NCI-H2196 treated with DMSO at 0.1 percent for 48 hours (cell line): ENCODE data around the gene SLC22A1.
"Not testable (repeated sequence)": the region's sequence is repeated elsewhere in the genome, so short reads cannot be mapped to it uniquely, and the experiment has no call there.

ENCODE experiments used
- DNase-seq: peaks from one replicate; lab custom pipeline; 2025; ENCODE audit not compliant: unreplicated experiment; lab: John Stamatoyannopoulos, UW

The SLC22A1 gene

DNA sequence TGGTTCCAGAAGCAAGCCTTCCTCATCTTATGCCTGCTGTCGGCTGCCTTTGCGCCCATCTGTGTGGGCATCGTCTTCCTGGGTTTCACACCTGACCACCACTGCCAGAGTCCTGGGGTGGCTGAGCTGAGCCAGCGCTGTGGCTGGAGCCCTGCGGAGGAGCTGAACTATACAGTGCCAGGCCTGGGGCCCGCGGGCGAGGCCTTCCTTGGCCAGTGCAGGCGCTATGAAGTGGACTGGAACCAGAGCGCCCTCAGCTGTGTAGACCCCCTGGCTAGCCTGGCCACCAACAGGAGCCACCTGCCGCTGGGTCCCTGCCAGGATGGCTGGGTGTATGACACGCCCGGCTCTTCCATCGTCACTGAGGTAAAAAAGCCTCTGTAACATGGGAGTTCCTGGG, 366 bp downstream of the SLC22A1 start:
- no peak for DNase-seq

DNA sequence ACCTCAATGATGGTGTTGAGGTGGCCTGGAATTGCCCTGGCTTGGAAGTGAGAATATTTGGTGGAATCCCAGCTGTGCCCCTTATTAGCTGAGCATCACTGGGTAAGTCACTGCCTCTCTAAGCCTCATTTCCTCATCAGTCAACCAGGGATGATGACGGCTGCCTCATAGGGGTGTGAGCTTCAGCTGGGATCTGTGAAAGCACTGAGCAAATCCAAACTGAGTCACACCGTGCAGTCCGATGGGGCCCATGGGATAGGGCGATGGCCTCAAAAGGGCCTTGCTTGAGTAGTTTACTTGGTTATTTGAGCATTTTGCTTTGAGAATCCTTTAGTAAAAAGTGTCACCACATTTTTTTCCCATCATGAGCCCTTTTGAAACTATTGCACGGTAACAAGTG, 1.1 kb downstream of the SLC22A1 start:
- DNase-seq = no peak

- DNase-seq = no peak
Measured at GRCh38 chr6:160124007-160124406, 2.4 kb downstream of the SLC22A1 start.

GRCh38 chr6:160124605-160125004, 3.0 kb downstream of the SLC22A1 start:
- no peak for DNase-seq

- DNase-seq = not testable (repeated sequence)
Measured at GRCh38 chr6:160125105-160125504, 3.5 kb downstream of the SLC22A1 start.

DNA sequence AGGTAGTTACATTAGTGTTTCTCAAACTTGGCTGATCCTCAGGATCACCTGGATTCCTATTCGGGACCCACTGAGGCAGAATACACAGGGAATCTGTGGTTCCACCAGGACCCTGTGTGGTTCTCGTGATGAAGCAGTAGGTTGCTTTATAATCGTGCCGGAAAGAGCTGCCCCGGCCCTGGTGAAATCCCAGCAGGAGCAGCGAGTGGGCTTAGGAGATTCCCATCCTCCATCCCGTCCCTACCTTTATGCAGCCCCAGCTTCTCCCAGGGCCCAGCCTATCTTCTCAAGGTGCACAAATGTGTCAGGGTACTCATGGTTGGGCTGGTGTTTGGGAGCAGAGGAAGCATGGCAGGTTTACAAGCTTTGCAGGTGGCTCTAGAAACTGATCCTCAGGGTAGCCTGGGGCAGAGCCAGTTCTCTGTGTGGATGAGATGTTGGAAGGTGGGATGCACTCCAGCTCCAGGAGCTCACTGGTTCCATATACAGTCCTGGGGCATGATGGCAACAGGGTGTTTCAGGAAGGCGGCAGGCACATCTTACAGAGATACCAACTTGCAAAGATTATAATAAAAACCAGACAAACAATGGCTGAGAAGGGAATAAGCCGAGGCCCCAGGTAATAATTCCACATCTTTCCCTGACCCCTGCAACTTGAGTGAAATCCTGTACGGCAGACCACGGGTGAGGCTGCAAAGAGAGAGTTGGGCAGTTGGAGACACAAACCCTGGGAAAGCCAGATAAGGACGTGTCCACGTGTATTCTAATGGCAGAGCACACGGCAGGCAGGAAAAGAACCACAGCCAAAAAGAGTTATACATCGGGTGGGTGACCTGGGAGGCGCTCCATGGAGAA, 5.9 kb downstream of the SLC22A1 start:
- DNase-seq = no peak

DNA sequence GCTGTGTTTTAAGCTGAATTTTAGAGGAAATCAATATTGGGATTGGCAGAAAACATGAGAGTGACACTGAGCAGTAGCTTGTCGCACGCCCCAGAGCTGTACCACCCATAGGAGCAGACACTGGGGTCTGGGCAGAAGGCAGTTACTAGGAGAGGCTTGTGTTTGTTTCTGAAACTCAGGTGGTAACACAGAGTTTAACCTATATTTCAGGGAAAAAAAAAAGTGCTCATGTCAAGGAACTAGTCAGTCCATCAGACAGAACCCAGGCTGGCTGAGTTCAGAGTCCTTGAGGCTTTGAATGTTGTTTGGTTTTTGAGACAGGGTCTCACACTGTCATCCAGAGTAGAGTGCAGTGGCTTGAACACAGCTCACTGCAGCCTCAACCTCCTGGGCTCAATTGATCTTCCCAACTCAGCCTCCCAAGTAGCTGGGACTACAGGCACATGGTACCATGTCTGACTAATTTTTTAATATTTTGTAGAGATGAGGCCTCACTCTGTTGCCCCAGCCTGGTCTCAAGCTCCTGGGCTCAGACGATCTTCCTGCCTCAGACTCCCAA, 6.6 kb downstream of the SLC22A1 start:
- DNase-seq = no peak

DNA sequence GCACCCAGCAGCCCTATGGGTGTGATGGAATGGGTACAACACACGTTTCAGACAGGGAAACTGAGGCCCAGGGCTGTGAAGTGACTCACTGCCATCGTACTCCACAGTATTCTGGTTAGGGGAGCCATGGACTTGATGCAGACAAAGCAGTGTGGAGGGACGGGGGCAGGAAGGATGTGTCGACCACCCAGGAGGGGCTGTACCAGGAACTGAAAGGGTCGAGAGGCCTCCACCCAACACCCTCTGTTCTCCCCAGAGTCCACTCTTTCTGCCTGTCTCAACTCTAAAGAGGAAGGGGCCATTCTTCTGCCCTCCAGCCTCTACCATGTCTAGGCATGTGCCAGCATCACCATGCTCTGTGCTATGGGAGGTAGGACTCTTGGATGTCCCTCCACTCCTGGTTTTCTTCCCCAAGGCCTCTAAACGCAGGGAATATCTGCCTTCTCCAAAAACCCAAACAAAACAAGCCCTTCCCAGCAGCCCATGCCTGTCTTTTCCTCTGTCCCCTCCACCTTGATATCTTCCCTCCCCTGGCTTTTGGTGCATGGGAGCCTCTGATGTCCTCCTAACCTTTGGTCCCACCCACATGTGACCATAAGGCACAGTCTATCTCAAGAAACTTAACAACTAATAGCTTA, 7.4 kb downstream of the SLC22A1 start:
- no peak for DNase-seq

GRCh38 chr6:160129881-160130615, 8.4 kb downstream of the SLC22A1 start:
- no peak for DNase-seq

DNA sequence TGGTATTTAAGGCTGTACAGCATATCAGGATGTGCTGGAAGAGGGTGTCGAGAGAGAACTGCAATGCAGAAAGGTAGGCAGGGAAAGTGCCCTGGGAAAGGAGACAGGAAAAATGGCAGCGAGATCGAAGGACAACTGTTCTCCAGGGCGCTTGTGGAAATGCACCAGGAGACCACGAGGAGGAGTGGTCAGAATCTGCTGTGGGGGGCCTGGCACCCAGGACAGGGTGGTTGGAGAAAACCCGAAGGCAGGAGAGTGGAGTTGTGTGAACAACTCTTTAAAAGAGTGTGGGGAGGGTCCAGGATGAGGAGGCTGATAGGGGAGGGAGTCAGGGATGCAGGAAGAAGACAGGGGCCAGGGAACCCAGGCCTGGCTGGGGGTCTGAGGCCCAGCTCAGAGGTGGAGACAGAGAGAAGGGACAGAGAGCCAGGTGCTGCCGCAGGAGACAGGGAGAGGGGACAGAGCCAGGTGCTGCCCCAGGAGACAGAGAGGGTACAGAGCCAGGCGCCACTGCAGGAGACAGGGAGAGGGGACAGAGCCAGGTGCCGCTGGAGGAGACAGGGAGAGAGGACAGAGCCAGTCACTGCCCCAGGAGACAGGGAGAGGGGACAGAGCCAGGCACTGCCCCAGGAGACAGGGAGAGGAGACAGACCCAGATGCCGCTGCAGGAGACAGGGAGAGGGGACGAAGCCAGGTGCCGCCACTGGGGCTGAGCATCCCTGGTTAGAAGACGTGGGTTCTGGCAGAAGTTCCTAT, 9.3 kb downstream of the SLC22A1 start:
- no peak for DNase-seq

- no peak for DNase-seq
Measured at GRCh38 chr6:160131636-160132296, 10.2 kb downstream of the SLC22A1 start.

DNA sequence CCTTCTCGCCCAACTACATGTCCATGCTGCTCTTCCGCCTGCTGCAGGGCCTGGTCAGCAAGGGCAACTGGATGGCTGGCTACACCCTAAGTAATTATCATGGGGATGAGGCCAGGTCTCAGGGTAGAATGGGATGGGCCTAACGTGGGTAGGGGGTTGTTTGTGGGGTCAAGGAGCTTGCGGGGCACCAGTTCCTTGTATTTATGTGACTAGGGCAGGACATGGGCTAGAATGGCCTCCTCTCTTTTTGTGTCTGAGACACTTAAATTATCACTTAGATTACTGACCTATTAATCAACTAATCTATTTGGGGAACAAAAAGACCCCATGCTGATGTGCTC, 10.7 kb downstream of the SLC22A1 start:
- no peak for DNase-seq

DNA sequence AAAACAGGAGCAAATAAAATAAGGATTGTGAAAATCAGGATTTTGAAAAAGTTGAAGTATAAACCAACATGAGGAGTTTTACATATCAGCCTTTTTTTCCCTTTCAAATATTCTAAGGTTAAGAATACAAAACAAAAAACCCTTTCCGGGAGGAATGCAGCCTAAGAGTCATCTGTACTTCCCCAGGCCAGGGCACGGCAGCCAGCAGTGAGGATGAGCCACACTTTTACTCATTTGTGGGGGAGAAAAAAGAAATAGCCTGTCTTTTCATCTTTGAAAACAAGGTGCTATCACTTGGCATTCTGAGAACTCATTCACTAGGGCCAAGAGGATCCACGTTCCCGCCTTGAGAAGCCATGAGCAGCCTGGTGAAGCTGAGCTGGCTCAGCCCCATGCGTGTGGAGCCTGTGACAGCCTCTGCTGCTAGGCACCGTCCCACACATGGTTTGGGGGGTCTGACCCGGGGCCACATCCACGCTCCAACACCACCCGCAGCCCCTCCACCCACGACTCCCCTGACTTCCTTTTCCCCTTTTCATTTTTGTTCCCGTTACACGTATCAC, 11.2 kb downstream of the SLC22A1 start:
- DNase-seq = no peak

GRCh38 chr6:160133441-160134336, 12.1 kb downstream of the SLC22A1 start:
- no peak for DNase-seq

GRCh38 chr6:160134337-160134751, 12.7 kb downstream of the SLC22A1 start:
- not testable (repeated sequence) for DNase-seq

- no peak for DNase-seq
Measured at GRCh38 chr6:160134779-160135547, 13.3 kb downstream of the SLC22A1 start.

GRCh38 chr6:160135907-160136655, 14.5 kb downstream of the SLC22A1 start:
- DNase-seq = no peak
